ENCODE results near the gene TC2N.

TC2N gene

GRCh38 chr14:91843437-91843836 lies 23.9 kb downstream of the TC2N start:
- TF ChIP-seq ZNF274 (IDR thresholded peaks at IDR 0.05; ENCODE audit: low read depth, low read length) = no peak
- no peak overlapping the region for H3K4me3 ChIP-seq (ENCODE audit: low read length)

- TF ChIP-seq ZNF274 (IDR thresholded peaks at IDR 0.05; ENCODE audit: low read depth, low read length) = no peak
- no peak overlapping the region for H3K4me3 ChIP-seq (ENCODE audit: low read length)
Observed at GRCh38 chr14:91841065-91841464, 26.3 kb downstream of the TC2N start.

GRCh38 chr14:91839749-91840148 lies 27.6 kb downstream of the TC2N start:
- no peak for TF ChIP-seq ZNF274 (IDR thresholded peaks at IDR 0.05; ENCODE audit: low read depth, low read length)

GRCh38 chr14:91837076-91837475 lies 30.3 kb downstream of the TC2N start:
- peak overlapping the region; percentile 94 for H3K4me3 ChIP-seq (ENCODE audit: low read length)
- no peak for TF ChIP-seq ZNF274 (IDR thresholded peaks at IDR 0.05; ENCODE audit: low read depth, low read length)

More at GRCh38 chr14:91839749-91840148, 27.6 kb downstream of the TC2N start:
- no peak overlapping the region for H3K4me3 ChIP-seq (ENCODE audit: low read length)

- no peak for TF ChIP-seq ZNF274 (IDR thresholded peaks at IDR 0.05; ENCODE audit: low read depth, low read length)
- peak overlapping the region; percentile 94 for H3K4me3 ChIP-seq (ENCODE audit: low read length)
Observed at GRCh38 chr14:91835920-91836843, 31.2 kb downstream of the TC2N start.

GRCh38 chr14:91835197-91835919 lies 32.0 kb downstream of the TC2N start:
- peak overlapping the region; percentile 94; the same call in 1 of the 2 replicates for H3K4me3 ChIP-seq (ENCODE audit: low read length)
- TF ChIP-seq ZNF274 (IDR thresholded peaks at IDR 0.05; ENCODE audit: low read depth, low read length) = no peak

- H3K4me3 ChIP-seq (ENCODE audit: low read length) = no peak overlapping the region; the same call in 1 of the 2 replicates
- no peak for TF ChIP-seq ZNF274 (IDR thresholded peaks at IDR 0.05; ENCODE audit: low read depth, low read length)
Observed at GRCh38 chr14:91834571-91834970, 32.8 kb downstream of the TC2N start.

- no peak overlapping the region for H3K4me3 ChIP-seq (ENCODE audit: low read length)
- TF ChIP-seq ZNF274 (IDR thresholded peaks at IDR 0.05; ENCODE audit: low read depth, low read length) = no peak
Observed at GRCh38 chr14:91831337-91831736, 36.0 kb downstream of the TC2N start.

- no peak for TF ChIP-seq ZNF274 (IDR thresholded peaks at IDR 0.05; ENCODE audit: low read depth, low read length)
- no peak overlapping the region for H3K4me3 ChIP-seq (ENCODE audit: low read length)
Observed at GRCh38 chr14:91830777-91831176, 36.6 kb downstream of the TC2N start.

- no peak overlapping the region for H3K4me3 ChIP-seq (ENCODE audit: low read length)
- no peak for TF ChIP-seq ZNF274 (IDR thresholded peaks at IDR 0.05; ENCODE audit: low read depth, low read length)
Observed at GRCh38 chr14:91829511-91829910, 37.8 kb downstream of the TC2N start.

GRCh38 chr14:91827746-91828145 lies 39.6 kb downstream of the TC2N start:
- H3K4me3 ChIP-seq (ENCODE audit: low read length) = no peak overlapping the region
- TF ChIP-seq ZNF274 (IDR thresholded peaks at IDR 0.05; ENCODE audit: low read depth, low read length) = no peak

- no peak for TF ChIP-seq ZNF274 (IDR thresholded peaks at IDR 0.05; ENCODE audit: low read depth, low read length)
- no peak overlapping the region for H3K4me3 ChIP-seq (ENCODE audit: low read length)
Observed at GRCh38 chr14:91817566-91818325, 49.6 kb downstream of the TC2N start.

- TF ChIP-seq ZNF274 (IDR thresholded peaks at IDR 0.05; ENCODE audit: low read depth, low read length) = no peak
- H3K4me3 ChIP-seq (ENCODE audit: low read length) = no peak overlapping the region
Observed at GRCh38 chr14:91814317-91814716, 53.0 kb downstream of the TC2N start.

- no peak for TF ChIP-seq ZNF274 (IDR thresholded peaks at IDR 0.05; ENCODE audit: low read depth, low read length)
- no peak overlapping the region for H3K4me3 ChIP-seq (ENCODE audit: low read length)
Observed at GRCh38 chr14:91810699-91811098, 56.6 kb downstream of the TC2N start.
